ENCODE data around the gene TRIM54.
A peak's percentile ranks its signal among the peaks of the same experiment; 100 is the strongest.
"Not testable (repeated sequence)": the region's sequence is repeated elsewhere in the genome, so short reads cannot be mapped to it uniquely, and the experiment has no call there.

The TRIM54 gene

DNA sequence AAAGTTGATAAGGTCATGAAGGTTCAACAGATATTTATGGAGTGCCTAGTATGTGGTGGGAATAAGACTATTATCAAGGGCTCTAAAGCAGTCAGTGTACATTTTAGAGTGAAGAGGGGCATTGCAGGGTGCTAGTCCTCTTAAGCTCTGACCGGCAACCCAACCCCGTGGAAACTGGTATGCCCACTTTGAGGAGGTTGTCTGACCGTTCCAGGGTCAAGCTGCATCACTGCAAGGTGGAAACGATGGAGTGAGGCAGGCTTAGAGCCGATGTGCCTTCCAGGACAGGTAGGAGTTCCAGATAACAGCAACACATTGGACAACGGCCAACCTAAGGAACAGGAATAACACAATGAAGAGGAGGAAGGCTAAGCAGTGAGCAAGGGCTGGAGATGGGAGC lies 27.4 kb downstream of the TRIM54 start:
- no peaks in the 10 kb centered on the region for H3K36me3 ChIP-seq

GRCh38 chr2:27312152-27312551 lies 29.9 kb downstream of the TRIM54 start:
- peaks cover 9% of the 10 kb centered on the region for H3K27me3 ChIP-seq
- no peak for DNase-seq
- TF ChIP-seq CTCF (IDR thresholded peaks at IDR 0.05; ENCODE audit: low read depth, low read length), result no peak

More for the DNA sequence above, 27.4 kb downstream of the TRIM54 start:
- Histone ChIP-seq H3K4me3 (ENCODE audit: low read depth, low read length) (no peak overlapping the region), H3K9me3 (no peaks in the 10 kb centered on the region), H3K27me3 (peaks cover 27% of the 10 kb centered on the region), H3K4me1 (peaks cover 4% of the 10 kb centered on the region)
- TF ChIP-seq CTCF (IDR thresholded peaks at IDR 0.05; ENCODE audit: low read depth, low read length), result no peak
- no peak for DNase-seq

DNA sequence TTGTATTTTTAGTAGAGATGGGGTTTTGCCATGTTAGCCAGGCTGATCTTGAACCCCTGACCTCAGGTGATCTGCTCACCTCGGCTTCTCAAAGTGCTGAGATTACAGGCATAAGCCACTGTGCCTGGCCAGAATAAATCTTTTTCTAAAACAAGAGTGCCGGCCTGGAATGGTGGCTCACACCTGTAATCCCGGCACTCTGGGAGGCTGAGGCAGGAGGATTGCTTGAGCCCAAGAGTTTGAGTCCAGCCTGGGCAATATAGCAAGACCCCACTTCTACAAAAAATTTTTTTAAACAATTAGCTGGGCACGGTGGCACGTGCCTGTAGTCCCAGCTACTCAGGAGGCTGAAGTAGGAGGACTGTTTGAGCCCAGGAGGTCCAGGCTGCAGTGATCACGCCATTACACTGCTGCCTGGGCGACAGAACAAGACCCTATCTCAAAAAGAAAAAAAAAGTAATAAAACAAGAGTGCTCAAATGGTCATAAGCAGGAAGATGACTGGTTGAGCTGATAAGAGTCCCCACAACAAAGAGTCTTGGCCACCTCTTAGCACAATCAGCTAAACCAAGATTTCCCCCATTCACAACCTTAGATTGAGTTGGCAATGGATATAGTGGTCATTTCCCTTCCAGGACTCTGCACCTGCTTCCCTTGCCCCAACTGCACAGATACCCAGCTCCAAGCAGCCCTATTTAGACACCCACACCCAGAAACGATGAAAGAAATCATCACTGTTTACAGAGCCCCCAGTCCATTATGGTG lies 31.8 kb downstream of the TRIM54 start:
- Histone ChIP-seq H3K36me3 (no peaks in the 10 kb centered on the region), H3K4me3 (ENCODE audit: low read depth, low read length) (no peak overlapping the region), H3K9me3 (no peaks in the 10 kb centered on the region), H3K4me1 (no peaks in the 10 kb centered on the region), H3K27me3 (no peaks in the 10 kb centered on the region)
- TF ChIP-seq CTCF (IDR thresholded peaks at IDR 0.05; ENCODE audit: low read depth, low read length), result no peak
- no peak for DNase-seq

More at GRCh38 chr2:27312152-27312551, 29.9 kb downstream of the TRIM54 start:
- H3K4me3 ChIP-seq (ENCODE audit: low read depth, low read length), result no peak overlapping the region
- H3K4me1 ChIP-seq, result peaks cover under 1% of the 10 kb centered on the region; the same call in 1 of the 2 replicates
- H3K36me3 ChIP-seq, result no peaks in the 10 kb centered on the region
- no peaks in the 10 kb centered on the region for H3K9me3 ChIP-seq

DNA sequence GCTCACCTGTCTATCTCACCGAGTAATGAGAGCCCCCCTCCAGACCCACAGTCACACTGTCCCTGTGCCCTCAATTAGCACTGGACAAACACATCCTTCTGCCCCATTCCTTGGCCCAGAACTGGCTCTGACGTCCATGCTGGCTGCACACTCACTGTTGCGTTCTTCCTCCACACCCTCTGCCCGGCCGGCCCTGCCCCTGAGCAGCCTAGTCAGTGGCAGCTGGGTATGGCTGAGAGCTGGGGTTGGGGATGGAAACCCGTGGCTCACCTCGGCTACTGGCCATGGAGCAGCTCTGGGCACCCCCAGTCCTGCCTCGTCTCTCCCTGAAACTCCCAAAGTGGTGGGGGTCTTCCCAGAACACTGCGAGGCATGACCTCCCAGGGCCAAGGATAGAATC lies 32.5 kb downstream of the TRIM54 start:
- H3K4me1 ChIP-seq, result no peaks in the 10 kb centered on the region
- H3K27me3 ChIP-seq, result no peaks in the 10 kb centered on the region
- no peaks in the 10 kb centered on the region for H3K9me3 ChIP-seq
- no peak for DNase-seq
- H3K4me3 ChIP-seq (ENCODE audit: low read depth, low read length), result no peak overlapping the region
- TF ChIP-seq CTCF (IDR thresholded peaks at IDR 0.05; ENCODE audit: low read depth, low read length), result no peak
- H3K36me3 ChIP-seq, result no peaks in the 10 kb centered on the region

GRCh38 chr2:27315122-27315521 lies 32.9 kb downstream of the TRIM54 start:
- Histone ChIP-seq H3K36me3 (no peaks in the 10 kb centered on the region), H3K9me3 (no peaks in the 10 kb centered on the region)
- TF ChIP-seq CTCF (IDR thresholded peaks at IDR 0.05; ENCODE audit: low read depth, low read length), result no peak

DNA sequence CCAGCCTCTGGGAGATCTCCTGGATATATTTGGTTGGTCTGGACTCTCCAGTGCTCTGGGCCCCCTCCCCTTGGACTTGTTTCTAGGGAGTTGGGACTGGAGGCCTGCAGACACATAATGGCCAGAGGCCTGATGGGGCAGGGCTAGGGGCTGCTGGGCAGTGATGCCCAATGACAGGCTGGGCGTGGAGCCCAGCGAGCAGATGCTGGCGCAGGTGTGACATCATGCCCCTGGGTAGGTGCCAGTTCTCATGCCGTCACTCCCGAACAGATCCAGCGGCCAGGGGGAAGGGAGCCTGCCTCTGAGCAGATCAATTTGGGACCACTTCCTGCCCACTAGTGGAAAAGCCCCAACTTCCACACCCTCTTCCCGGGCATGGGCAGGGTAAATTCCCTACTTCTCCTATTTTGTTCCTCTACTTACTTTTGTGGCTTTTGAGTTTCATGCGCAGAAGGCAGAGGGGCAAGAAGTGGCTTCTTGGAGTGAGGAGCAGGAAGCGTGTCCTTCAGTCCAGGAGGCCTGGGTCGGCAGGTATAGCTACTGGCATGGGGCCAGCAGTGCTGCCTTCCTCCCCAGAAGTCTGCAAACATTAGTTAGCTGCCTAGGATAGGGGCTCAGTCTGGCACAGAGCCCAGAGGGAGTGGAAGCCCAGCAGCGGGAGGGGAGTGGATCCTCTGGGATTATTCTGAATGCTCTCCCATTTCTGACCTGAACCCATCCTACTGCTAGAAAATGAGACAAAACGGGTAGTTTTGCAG lies 34.6 kb downstream of the TRIM54 start:
- DNase-seq, result peak; percentile 56
- Histone ChIP-seq H3K27me3 (no peaks in the 10 kb centered on the region), H3K4me1 (peaks cover 8% of the 10 kb centered on the region), H3K4me3 (ENCODE audit: low read depth, low read length) (no peak overlapping the region), H3K9me3 (no peaks in the 10 kb centered on the region), H3K36me3 (no peaks in the 10 kb centered on the region)
- TF ChIP-seq CTCF (IDR thresholded peaks at IDR 0.05; ENCODE audit: low read depth, low read length), result no peak

More at GRCh38 chr2:27315122-27315521, 32.9 kb downstream of the TRIM54 start:
- H3K4me1 ChIP-seq, result no peaks in the 10 kb centered on the region
- no peak overlapping the region for H3K4me3 ChIP-seq (ENCODE audit: low read depth, low read length)
- no peaks in the 10 kb centered on the region for H3K27me3 ChIP-seq
- DNase-seq, result no peak

- not testable (repeated sequence) for H3K9me3 ChIP-seq; H3K4me3 ChIP-seq (ENCODE audit: low read depth, low read length); H3K27me3 ChIP-seq; H3K36me3 ChIP-seq; DNase-seq
- peaks cover 11% of the 10 kb centered on the region for H3K4me1 ChIP-seq
Measured at GRCh38 chr2:27319839-27320238, 37.6 kb downstream of the TRIM54 start.

All from BE2C (cell line).